ENCODE results near the gene TEX28. TPM values are rescaled to one million over a fixed set of nuclear protein-coding genes. Genes with fewer than 3 reads are reported as not detected.

The TEX28 gene
- total and polyA plus RNA-seq, 2 donors = 0.05 TPM; not detected in 1

DNA sequence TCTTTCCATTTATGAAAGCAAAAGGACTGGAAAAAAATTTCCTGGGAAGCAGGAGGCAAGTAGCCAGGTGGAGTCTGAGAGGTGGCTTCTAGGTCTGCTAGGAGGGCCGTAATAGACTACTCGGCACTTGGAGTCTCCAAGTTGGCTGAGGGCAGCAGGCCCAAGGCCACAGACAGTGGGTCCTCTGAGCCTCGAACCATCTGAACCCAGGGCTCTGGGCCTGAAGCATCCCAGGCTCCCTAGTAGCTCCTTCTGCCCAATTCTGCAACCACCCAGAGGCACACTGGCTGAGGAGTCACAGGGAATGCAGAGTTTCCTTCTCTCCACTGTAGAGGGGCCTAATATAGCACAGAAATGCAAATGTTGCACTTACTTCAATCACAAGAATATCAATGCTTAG is 20.5 kb upstream of the TEX28 start:
- DNase-seq (ENCODE audit: low read depth in 6 of 9, low spot score in 9 of 9) = no peak
- no peak overlapping the region for H3K4me3 ChIP-seq (ENCODE audit: low read length in 2 of 2)
- peaks cover 0 to 3% of the 10 kb centered on the region in 2 donors for H3K4me1 ChIP-seq (ENCODE audit: control insufficient read depth in 2 of 2, insufficient read depth in 2 of 2, low read length in 2 of 2)
- H3K27me3 ChIP-seq (ENCODE audit: control insufficient read depth in 2 of 2, insufficient read depth in 1 of 2, low read length in 1 of 2) = no peaks in the 10 kb centered on the region
- H3K9me3 ChIP-seq (ENCODE audit: control insufficient read depth in 2 of 2, insufficient read depth in 1 of 2, low read length in 1 of 2) = no peaks in the 10 kb centered on the region
- 96% methylated on average over 3 of the region's 3 CpGs for WGBS
- no peaks in the 10 kb centered on the region for H3K36me3 ChIP-seq (ENCODE audit: control insufficient read depth in 2 of 2, insufficient read depth in 2 of 2, low read length in 1 of 2)
- no peak overlapping the region for H3K27ac ChIP-seq (ENCODE audit: low read depth in 1 of 2, low read length in 1 of 2)

GRCh38 chrX:154313147-154313546 is 18.2 kb upstream of the TEX28 start:
- H3K27ac ChIP-seq (ENCODE audit: low read depth in 1 of 2, low read length in 1 of 2) = no peak overlapping the region
- H3K36me3 ChIP-seq (ENCODE audit: control insufficient read depth in 2 of 2, insufficient read depth in 2 of 2, low read length in 1 of 2) = no peaks in the 10 kb centered on the region
- H3K4me3 ChIP-seq (ENCODE audit: low read length in 2 of 2) = no peak overlapping the region
- H3K4me1 ChIP-seq (ENCODE audit: control insufficient read depth in 2 of 2, insufficient read depth in 2 of 2, low read length in 2 of 2) = peaks cover 0 to 12% of the 10 kb centered on the region in 2 donors
- no peak for DNase-seq (ENCODE audit: low read depth in 6 of 9, low spot score in 9 of 9)
- no peaks in the 10 kb centered on the region for H3K27me3 ChIP-seq (ENCODE audit: control insufficient read depth in 2 of 2, insufficient read depth in 1 of 2, low read length in 1 of 2)
- no peaks in the 10 kb centered on the region for H3K9me3 ChIP-seq (ENCODE audit: control insufficient read depth in 2 of 2, insufficient read depth in 1 of 2, low read length in 1 of 2)
- 87% methylated on average over 5 of the region's 5 CpGs for WGBS

DNA sequence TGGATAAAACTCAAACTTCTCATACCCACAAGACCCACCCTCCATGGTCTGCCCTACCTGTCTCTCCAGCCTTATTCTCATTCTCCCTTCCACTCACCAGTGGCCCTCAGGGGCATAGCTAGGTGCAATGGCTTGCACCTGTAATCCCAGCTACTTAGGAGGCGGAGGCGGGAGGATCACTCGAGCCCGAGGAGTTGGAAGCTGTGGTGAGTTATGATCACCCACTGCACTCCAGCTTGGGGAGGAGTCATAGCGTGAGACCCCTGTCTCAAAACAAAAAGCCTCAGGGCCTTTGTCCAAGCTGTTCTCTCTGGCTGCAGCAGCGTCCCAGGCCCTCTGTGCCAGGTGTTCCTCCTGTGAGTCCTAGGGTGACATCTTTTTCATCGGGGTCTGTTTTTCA is 17.2 kb upstream of the TEX28 start:
- Histone ChIP-seq H3K4me1 (ENCODE audit: control insufficient read depth in 2 of 2, insufficient read depth in 2 of 2, low read length in 2 of 2) (peaks cover 0 to 15% of the 10 kb centered on the region in 2 donors), H3K4me3 (ENCODE audit: low read length in 2 of 2) (no peak overlapping the region), H3K27me3 (ENCODE audit: control insufficient read depth in 2 of 2, insufficient read depth in 1 of 2, low read length in 1 of 2) (no peaks in the 10 kb centered on the region), H3K27ac (ENCODE audit: low read depth in 1 of 2, low read length in 1 of 2) (no peak overlapping the region), H3K9me3 (ENCODE audit: control insufficient read depth in 2 of 2, insufficient read depth in 1 of 2, low read length in 1 of 2) (no peaks in the 10 kb centered on the region), H3K36me3 (ENCODE audit: control insufficient read depth in 2 of 2, insufficient read depth in 2 of 2, low read length in 1 of 2) (no peaks in the 10 kb centered on the region)
- no peak for DNase-seq (ENCODE audit: low read depth in 6 of 9, low spot score in 9 of 9)
- WGBS = 98% methylated on average over 7 of the region's 7 CpGs

GRCh38 chrX:154310616-154311536 is 16.0 kb upstream of the TEX28 start:
- H3K4me3 ChIP-seq (ENCODE audit: low read length in 2 of 2) = no peak overlapping the region
- WGBS = 95% methylated on average over 19 of the region's 19 CpGs
- no peak overlapping the region for H3K27ac ChIP-seq (ENCODE audit: low read depth in 1 of 2, low read length in 1 of 2)
- no peaks in the 10 kb centered on the region for H3K9me3 ChIP-seq (ENCODE audit: control insufficient read depth in 2 of 2, insufficient read depth in 1 of 2, low read length in 1 of 2)
- no peak for DNase-seq (ENCODE audit: low read depth in 6 of 9, low spot score in 9 of 9)
- H3K27me3 ChIP-seq (ENCODE audit: control insufficient read depth in 2 of 2, insufficient read depth in 1 of 2, low read length in 1 of 2) = no peaks in the 10 kb centered on the region
- H3K36me3 ChIP-seq (ENCODE audit: control insufficient read depth in 2 of 2, insufficient read depth in 2 of 2, low read length in 1 of 2) = no peaks in the 10 kb centered on the region
- H3K4me1 ChIP-seq (ENCODE audit: control insufficient read depth in 2 of 2, insufficient read depth in 2 of 2, low read length in 2 of 2) = peaks cover 0 to 15% of the 10 kb centered on the region in 2 donors

- Histone ChIP-seq H3K9me3 (ENCODE audit: control insufficient read depth in 2 of 2, insufficient read depth in 1 of 2, low read length in 1 of 2) (no peaks in the 10 kb centered on the region), H3K36me3 (ENCODE audit: control insufficient read depth in 2 of 2, insufficient read depth in 2 of 2, low read length in 1 of 2) (no peaks in the 10 kb centered on the region), H3K4me3 (ENCODE audit: low read length in 2 of 2) (no peak overlapping the region), H3K27me3 (ENCODE audit: control insufficient read depth in 2 of 2, insufficient read depth in 1 of 2, low read length in 1 of 2) (no peaks in the 10 kb centered on the region), H3K27ac (ENCODE audit: low read depth in 1 of 2, low read length in 1 of 2) (no peak overlapping the region), H3K4me1 (ENCODE audit: control insufficient read depth in 2 of 2, insufficient read depth in 2 of 2, low read length in 2 of 2) (peaks cover 0 to 15% of the 10 kb centered on the region in 2 donors)
- DNase-seq (ENCODE audit: low read depth in 6 of 9, low spot score in 9 of 9) = no peak
- WGBS = 95% methylated on average over 16 of the region's 16 CpGs
Measured at GRCh38 chrX:154309041-154309775, 14.3 kb upstream of the TEX28 start.

DNA sequence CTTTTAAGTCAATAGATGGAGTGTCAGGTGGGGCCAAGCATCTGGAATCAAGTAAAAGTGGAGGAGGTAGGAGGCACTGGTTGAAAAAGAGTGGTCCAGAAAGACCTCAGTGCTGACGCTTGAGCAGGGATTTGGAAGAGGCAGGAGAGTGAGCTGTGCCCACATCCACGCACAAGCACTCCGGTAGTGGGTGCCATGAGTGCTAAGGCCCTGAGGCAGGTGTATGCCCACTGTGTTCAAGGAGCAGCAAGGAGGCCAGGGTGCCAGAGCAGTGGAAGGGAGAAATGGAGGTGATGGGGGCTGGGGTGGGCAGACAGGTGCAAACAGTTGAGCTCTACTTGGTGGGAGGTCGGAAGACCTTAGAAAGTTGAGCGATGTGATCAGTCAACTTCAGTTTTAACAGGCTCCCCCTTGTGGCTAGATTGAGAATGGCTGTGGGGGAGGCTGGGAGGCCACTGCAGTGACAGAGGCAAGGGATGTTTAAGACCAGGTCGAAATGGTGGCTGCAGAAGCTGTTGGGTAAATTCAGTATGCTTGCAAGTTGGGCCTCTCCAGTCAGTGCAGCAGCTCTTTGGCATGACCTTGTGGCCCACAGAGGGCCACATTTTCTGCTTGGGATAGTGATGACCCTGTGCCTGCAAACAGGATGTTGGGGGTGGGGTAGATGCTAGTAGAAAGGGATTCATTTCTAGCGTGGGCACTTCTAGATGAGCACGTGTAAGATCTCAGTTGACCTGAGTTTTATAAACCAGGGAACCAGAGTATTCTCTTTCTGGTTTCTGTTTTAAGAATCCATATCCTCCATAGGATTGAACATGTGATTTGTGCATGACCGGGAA is 13.4 kb upstream of the TEX28 start:
- 56% methylated on average over 9 of the region's 9 CpGs for WGBS

GRCh38 chrX:154307202-154307601 is 12.3 kb upstream of the TEX28 start:
- no peak overlapping the region for H3K27ac ChIP-seq (ENCODE audit: low read depth in 1 of 2, low read length in 1 of 2)

More for the DNA sequence above, 13.4 kb upstream of the TEX28 start:
- no peak overlapping the region for H3K27ac ChIP-seq (ENCODE audit: low read depth in 1 of 2, low read length in 1 of 2)
- no peak overlapping the region for H3K4me3 ChIP-seq (ENCODE audit: low read length in 2 of 2)
- H3K36me3 ChIP-seq (ENCODE audit: control insufficient read depth in 2 of 2, insufficient read depth in 2 of 2, low read length in 1 of 2) = no peaks in the 10 kb centered on the region
- no peaks in the 10 kb centered on the region for H3K9me3 ChIP-seq (ENCODE audit: control insufficient read depth in 2 of 2, insufficient read depth in 1 of 2, low read length in 1 of 2)
- peaks cover 0 to 12% of the 10 kb centered on the region in 2 donors for H3K4me1 ChIP-seq (ENCODE audit: control insufficient read depth in 2 of 2, insufficient read depth in 2 of 2, low read length in 2 of 2)
- peak; percentile 38 to 83 (median 55) for DNase-seq (ENCODE audit: low read depth in 6 of 9, low spot score in 9 of 9)
- no peaks in the 10 kb centered on the region for H3K27me3 ChIP-seq (ENCODE audit: control insufficient read depth in 2 of 2, insufficient read depth in 1 of 2, low read length in 1 of 2)

GRCh38 chrX:154305541-154306205 is 10.7 kb upstream of the TEX28 start:
- Histone ChIP-seq H3K4me1 (ENCODE audit: control insufficient read depth in 2 of 2, insufficient read depth in 2 of 2, low read length in 2 of 2) (peaks cover 0 to 12% of the 10 kb centered on the region in 2 donors), H3K27me3 (ENCODE audit: control insufficient read depth in 2 of 2, insufficient read depth in 1 of 2, low read length in 1 of 2) (no peaks in the 10 kb centered on the region), H3K36me3 (ENCODE audit: control insufficient read depth in 2 of 2, insufficient read depth in 2 of 2, low read length in 1 of 2) (no peaks in the 10 kb centered on the region), H3K9me3 (ENCODE audit: control insufficient read depth in 2 of 2, insufficient read depth in 1 of 2, low read length in 1 of 2) (no peaks in the 10 kb centered on the region), H3K27ac (ENCODE audit: low read depth in 1 of 2, low read length in 1 of 2) (no peak overlapping the region), H3K4me3 (ENCODE audit: low read length in 2 of 2) (no peak overlapping the region)
- WGBS = 87% methylated on average over 11 of the region's 11 CpGs
- no peak for DNase-seq (ENCODE audit: low read depth in 6 of 9, low spot score in 9 of 9)

More at GRCh38 chrX:154307202-154307601, 12.3 kb upstream of the TEX28 start:
- H3K9me3 ChIP-seq (ENCODE audit: control insufficient read depth in 2 of 2, insufficient read depth in 1 of 2, low read length in 1 of 2) = no peaks in the 10 kb centered on the region
- no peaks in the 10 kb centered on the region for H3K36me3 ChIP-seq (ENCODE audit: control insufficient read depth in 2 of 2, insufficient read depth in 2 of 2, low read length in 1 of 2)
- WGBS = 96% methylated on average over 6 of the region's 6 CpGs
- H3K4me3 ChIP-seq (ENCODE audit: low read length in 2 of 2) = no peak overlapping the region
- peaks cover 0 to 12% of the 10 kb centered on the region in 2 donors for H3K4me1 ChIP-seq (ENCODE audit: control insufficient read depth in 2 of 2, insufficient read depth in 2 of 2, low read length in 2 of 2)
- no peaks in the 10 kb centered on the region for H3K27me3 ChIP-seq (ENCODE audit: control insufficient read depth in 2 of 2, insufficient read depth in 1 of 2, low read length in 1 of 2)
- no peak for DNase-seq (ENCODE audit: low read depth in 6 of 9, low spot score in 9 of 9)
